NCI-H526 (cell line): Measurements from ENCODE around the gene OTULINL.
A peak's percentile ranks its signal among the peaks of the same experiment; 100 is the strongest.

Source experiments
- DNase-seq, 2 experiments: peaks; one replicate each; lab custom pipeline; 2025; lab: John Stamatoyannopoulos, UW

Gene OTULINL

GRCh38 chr5:14600846-14601245 is 19.3 kb downstream of the OTULINL start:
- no peak for DNase-seq

- no peak for DNase-seq
These were observed 21.5 kb downstream of the OTULINL start for GRCh38 chr5:14603141-14603540.

- DNase-seq, result no peak
These were observed 25.5 kb downstream of the OTULINL start for GRCh38 chr5:14607104-14607503.

DNA sequence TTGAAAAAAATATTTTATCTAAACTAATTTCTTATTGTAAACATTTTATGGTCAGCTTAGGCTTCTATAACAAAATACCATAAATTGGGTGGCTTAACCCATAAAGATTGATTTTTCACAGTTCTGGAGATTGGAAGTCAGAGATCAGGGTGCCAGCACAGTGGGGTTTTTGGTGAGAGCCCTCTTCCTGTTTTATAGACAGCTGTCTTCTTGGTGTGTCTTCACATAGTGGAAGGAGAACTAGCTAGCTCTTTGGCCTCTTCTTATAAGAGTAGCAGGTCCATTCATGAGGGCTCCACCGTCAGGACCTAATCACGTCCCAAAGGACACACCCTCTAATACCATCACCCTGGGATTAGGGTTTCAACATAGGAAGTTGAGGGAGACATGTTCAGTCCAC is 26.6 kb downstream of the OTULINL start:
- no peak for DNase-seq

GRCh38 chr5:14611737-14612136 is 30.1 kb downstream of the OTULINL start:
- DNase-seq, result no peak

- no peak for DNase-seq
These were observed 32.9 kb downstream of the OTULINL start for GRCh38 chr5:14614490-14614889.

DNA sequence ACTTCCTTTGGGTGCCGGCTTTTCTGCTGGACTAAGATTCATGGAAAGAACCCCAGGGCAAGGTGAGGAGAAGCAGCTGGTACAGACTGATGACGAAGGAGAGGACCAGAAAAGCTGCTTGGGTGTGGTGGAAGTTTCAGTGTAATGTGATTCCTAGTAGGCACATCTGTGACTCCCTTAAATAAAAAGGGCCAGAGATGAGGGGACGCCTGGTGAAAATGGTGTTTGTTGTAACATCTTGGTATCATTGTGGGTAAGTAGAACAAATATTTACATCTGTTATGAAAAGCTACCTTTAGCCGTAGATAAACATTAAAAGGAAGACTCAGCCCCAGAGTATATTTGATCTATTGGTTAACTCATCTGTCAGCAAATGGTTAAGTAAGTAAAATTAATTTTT is 33.8 kb downstream of the OTULINL start:
- no peak for DNase-seq

- DNase-seq, result no peak
These were observed 35.8 kb downstream of the OTULINL start for GRCh38 chr5:14617441-14617840.

- no peak for DNase-seq
These were observed 45.7 kb downstream of the OTULINL start for GRCh38 chr5:14627270-14627669.

DNA sequence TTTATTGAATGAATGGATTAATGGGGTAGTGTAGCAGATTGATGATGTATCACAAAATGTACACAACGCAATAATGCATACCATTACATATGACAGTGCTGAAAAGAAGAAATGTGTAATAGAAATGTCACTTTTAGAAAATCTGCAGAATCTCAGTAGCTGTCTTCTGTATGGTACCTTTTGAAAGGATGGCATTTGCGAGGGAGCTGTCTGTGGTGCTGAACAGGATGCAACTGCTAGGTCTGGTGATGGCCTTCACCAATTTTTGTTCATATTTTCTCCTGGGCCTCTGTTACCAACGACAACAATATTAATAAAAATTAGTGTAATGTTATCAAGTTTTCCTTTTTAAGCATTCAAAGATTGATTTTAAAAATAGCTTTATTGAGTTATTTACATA is 46.8 kb downstream of the OTULINL start:
- DNase-seq, result no peak

GRCh38 chr5:14630671-14631070 is 49.1 kb downstream of the OTULINL start:
- DNase-seq, result no peak

GRCh38 chr5:14635656-14636055 is 54.1 kb downstream of the OTULINL start:
- DNase-seq, result no peak

- no peak for DNase-seq
These were observed 59.2 kb downstream of the OTULINL start for GRCh38 chr5:14640765-14641164.

DNA sequence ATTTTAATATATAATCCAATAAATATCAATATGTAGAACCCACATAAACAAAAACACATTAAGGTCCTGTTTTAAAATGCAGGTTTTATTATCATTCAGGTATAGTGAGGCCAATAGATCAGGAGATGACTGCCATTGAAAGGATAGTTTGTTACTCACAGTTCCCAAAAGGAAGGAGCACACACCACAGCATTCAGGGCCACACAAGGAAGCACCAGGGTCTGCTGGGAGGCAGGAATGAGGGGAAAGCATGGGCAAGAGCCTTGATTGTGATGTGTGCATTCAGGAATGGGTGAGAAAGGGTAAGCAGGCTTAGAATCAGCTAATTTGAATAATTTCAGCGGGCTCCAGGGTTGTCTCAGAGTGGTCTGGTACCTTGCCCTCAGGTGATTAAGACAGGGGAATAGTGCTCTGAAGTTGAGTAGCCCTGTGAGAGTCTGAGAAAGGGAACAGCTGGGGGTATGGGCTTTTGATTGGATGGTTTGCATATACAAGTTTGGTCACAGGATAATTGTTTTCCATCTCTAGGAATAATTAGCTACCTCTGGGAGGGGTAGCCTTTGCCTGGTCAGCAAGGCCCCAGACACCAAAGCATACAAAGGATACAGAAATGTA is 63.1 kb downstream of the OTULINL start:
- peak in 1 of 2 experiments; percentile 25 for DNase-seq

DNA sequence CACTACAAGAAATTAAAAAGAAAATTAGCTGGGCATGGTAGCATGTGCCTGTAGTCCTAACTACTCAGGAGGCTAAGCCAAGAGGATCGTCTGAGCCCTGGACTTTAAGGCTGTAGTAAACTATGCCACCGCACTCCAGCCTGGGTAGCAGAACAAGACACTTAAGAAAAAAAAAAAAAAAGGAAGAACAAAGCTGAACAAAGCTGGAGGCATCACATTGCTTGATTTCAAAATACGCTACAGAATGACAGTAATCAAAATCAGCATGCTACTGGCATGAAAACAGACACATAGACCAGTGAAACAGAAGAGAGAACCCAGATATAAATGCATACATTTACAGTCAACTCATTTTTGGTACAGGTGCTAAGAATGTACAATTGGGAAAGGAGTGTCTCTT is 68.5 kb downstream of the OTULINL start:
- DNase-seq, result no peak

GRCh38 chr5:14655146-14655741 is 73.7 kb downstream of the OTULINL start:
- no peak for DNase-seq

- no peak for DNase-seq
These were observed 75.3 kb downstream of the OTULINL start for GRCh38 chr5:14656898-14657297.

DNA sequence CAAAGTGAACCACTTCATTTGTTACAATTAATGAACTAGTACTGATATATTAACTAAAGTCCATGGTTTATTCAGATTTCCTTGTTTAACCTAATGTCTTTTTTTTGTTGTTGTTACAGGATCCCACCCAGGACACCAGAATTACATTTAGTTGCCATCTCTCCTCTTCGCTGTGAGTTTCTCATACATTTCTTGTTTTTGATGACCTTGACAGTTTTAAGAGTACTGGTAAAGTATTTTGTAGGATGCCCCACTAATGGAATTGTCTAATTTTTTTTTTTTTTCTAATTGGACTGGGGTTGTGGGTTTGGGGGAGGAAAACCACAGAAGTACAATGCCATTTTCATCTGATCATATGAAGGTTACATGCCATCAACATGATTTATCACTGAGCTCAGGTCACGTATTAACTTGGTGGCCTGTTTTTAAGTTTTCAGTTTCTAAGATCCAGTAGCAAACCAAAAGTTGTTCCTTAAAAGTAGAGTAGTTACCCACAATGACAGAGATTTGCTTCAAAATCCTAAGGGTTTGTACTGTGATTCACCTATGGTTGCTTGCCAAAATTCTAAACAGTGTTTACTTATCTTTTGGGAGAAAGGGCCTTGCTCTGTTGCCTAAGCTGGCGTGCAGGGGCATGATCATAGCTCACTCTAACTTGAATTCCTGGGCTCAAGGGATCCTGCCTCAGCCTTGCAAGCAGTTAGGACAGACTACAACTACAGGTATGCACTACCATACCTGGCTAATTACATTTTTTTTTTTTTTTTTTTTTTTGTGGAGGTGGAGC is 78.4 kb downstream of the OTULINL start:
- no peak for DNase-seq

DNA sequence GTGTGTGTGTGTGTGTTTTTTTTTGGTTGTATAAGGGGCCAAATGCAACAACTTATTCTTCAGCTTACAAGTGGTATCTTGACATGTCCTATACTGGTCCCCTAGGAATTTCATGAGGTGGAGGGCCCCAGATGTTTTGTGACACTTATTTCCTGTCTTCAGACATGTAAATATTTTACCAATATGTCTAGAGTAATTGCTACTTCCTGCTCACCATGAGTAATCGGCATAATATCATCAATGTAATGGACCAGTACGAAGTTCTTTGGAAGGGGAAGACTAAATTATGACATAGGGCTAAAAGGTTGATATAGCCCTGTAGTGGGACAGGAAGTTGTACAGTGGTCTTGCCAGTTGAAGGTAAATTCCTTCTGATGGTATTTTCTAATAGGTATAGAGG is 79.2 kb downstream of the OTULINL start:
- DNase-seq, result no peak
